K562 (cell line): ENCODE measurements around the gene CACNA1S. TPM values are rescaled to one million over a fixed set of nuclear protein-coding genes. Genes with fewer than 3 reads are reported as not detected.

Source experiments
- ATAC-seq: fragments of 200-7000 bp; cut with Tn5 transposase; 3 replicates; pipeline ENCODE4 v1.9.1; 2020; ENCODE audit warnings: moderate library complexity
- BruUV-seq: library from RNA; stranded (reverse); fragments of 400-500 nt; replicated peaks from 2 replicates; lab custom pipeline; 2021; lab: Mats Ljungman, UMichigan
- CTCF ChIA-PET: fragments of 300-600 bp; formaldehyde crosslinking; extraction: SDS; loops from one replicate; lab custom pipeline; 2021; ENCODE audit warnings: low intra/inter-chr PET ratio; lab: Yijun Ruan, JAX
- POLR2A ChIA-PET: fragments of 300-600, 350-650 bp; sonication (Branson Sonifier 250); formaldehyde crosslinking; extraction: SDS; loops from one replicate; lab custom pipeline; 2021; ENCODE audit warnings: antibody characterized with exemption, inconsistent platforms; lab: Yijun Ruan, JAX
- DNase-seq, 4 experiments: peaks; one replicate each; pipeline versions ENCODE4 v3.0.0 to v3.0.0-alpha.2; 2011 to 2018; ENCODE audit warnings: low spot score in 3 of 4, mixed read lengths in 3 of 4; ENCODE audit errors: extremely low read depth in 1 of 4
- FAIRE-seq: peaks from 2 replicates; lab custom pipeline; 2011; peaks lifted over from hg19 to GRCh38; lab: Jason Lieb, UNC
- H2AFZ ChIP-seq: 2 replicates; pipeline ENCODE4 v1.6.0; 2011; ENCODE audit warnings: low read depth, low read length, control low read depth, inconsistent platforms
- H3K27ac ChIP-seq: fragments of 200-600 bp; 3 replicates; pipeline ENCODE4 v1.8.0; 2011; ENCODE audit warnings: low read depth, mild to moderate bottlenecking, control low read depth, inconsistent platforms, low read length, moderate library complexity, mixed read lengths; ENCODE audit errors: extremely low read depth
- H3K27me3 ChIP-seq, 2 experiments: fragments of 300-600 bp in 1 of 2; 2 replicates in 1 of 2; 3 replicates in 1 of 2; pipeline versions ENCODE4 v1.6.0 to v1.8.0; 2011; ENCODE audit warnings: inconsistent platforms in 2 of 2, low read length in 2 of 2, mild to moderate bottlenecking in 1 of 2, mixed read lengths in 1 of 2, moderate library complexity in 1 of 2; ENCODE audit not compliant: control insufficient read depth in 2 of 2, insufficient read depth in 2 of 2
- H3K36me3 ChIP-seq: fragments of 300-600 bp; 3 replicates; pipeline ENCODE4 v1.8.0; 2011; ENCODE audit warnings: mild to moderate bottlenecking, low read length, inconsistent platforms; ENCODE audit not compliant: control insufficient read depth, insufficient read depth
- H3K4me1 ChIP-seq, 2 experiments: fragments of 200-600 bp in 1 of 2; replicated peaks in 1 of 2; 2 replicates in 1 of 2; 3 replicates in 1 of 2; pipeline versions ENCODE4 v1.5.1 to v1.8.0; 2011; ENCODE audit warnings: inconsistent platforms in 2 of 2, low read length in 2 of 2, mild to moderate bottlenecking in 1 of 2, mixed read lengths in 1 of 2, moderate library complexity in 1 of 2; ENCODE audit not compliant: control insufficient read depth in 2 of 2, insufficient read depth in 2 of 2
- H3K4me2 ChIP-seq: 2 replicates; pipeline ENCODE4 v1.6.1; 2011; ENCODE audit warnings: low read length, control low read depth, inconsistent platforms, mixed read lengths; ENCODE audit not compliant: insufficient read depth
- H3K4me3 ChIP-seq: fragments of 200-600 bp; sonication (generic), shearing (Covaris generic); 2 replicates; pipeline ENCODE4 v1.5.1; 2016; ENCODE audit warnings: control low read depth, inconsistent platforms
- H3K79me2 ChIP-seq: fragments of 200-600 bp; 3 replicates; pipeline ENCODE4 v1.8.0; 2011; ENCODE audit warnings: low read length, inconsistent platforms; ENCODE audit not compliant: control insufficient read depth, insufficient read depth
- H3K9ac ChIP-seq, 2 experiments: 2 replicates each; pipeline versions ENCODE4 v1.6.0 to v1.6.1; 2011; ENCODE audit warnings: low read depth in 2 of 2, low read length in 2 of 2, control low read depth in 1 of 2, inconsistent platforms in 1 of 2, mild to moderate bottlenecking in 1 of 2, mixed read lengths in 1 of 2; ENCODE audit not compliant: insufficient read depth in 1 of 2
- H3K9me1 ChIP-seq: one replicate; pipeline ENCODE4 v1.6.0; 2011; ENCODE audit warnings: inconsistent platforms, mild to moderate bottlenecking, low read length, moderate library complexity; ENCODE audit not compliant: control insufficient read depth, insufficient read depth
- H3K9me3 ChIP-seq: replicated peaks from 2 replicates; pipeline ENCODE4 v1.5.1; 2011; ENCODE audit warnings: low read depth, low read length, inconsistent platforms; ENCODE audit not compliant: control insufficient read depth, insufficient read depth
- H4K20me1 ChIP-seq: replicated peaks from 2 replicates; pipeline ENCODE4 v1.6.1; 2011; ENCODE audit warnings: low read length, inconsistent platforms, mixed read lengths; ENCODE audit not compliant: control insufficient read depth, insufficient read depth
- CBFA2T3 ChIP-seq: fragments of 450-650 bp; IDR thresholded peaks from 2 replicates; pipeline ENCODE4 v1.6.1; 2017
- CBX3 ChIP-seq, 2 experiments: IDR thresholded peaks; 1 replicate in 1 of 2; 2 replicates in 1 of 2; pipeline ENCODE4 v1.6.1; 2012; ENCODE audit warnings: inconsistent platforms in 2 of 2, low read length in 2 of 2, borderline replicate concordance in 1 of 2, control low read depth in 1 of 2
- EGR1 ChIP-seq: fragments of 450-650 bp; conservative IDR thresholded peaks from 2 replicates; pipeline ENCODE4 v1.6.1; 2017; ENCODE audit warnings: mild to moderate bottlenecking
- HMBOX1 ChIP-seq: sonication (generic); IDR thresholded peaks from 2 replicates; pipeline ENCODE4 v1.6.1; 2016
- RBM14 ChIP-seq: fragments of 200-400 bp; formaldehyde crosslinking; IDR thresholded peaks from 2 replicates; pipeline ENCODE4 v1.6.1; 2018; ENCODE audit warnings: low read depth, mild to moderate bottlenecking, low read length, moderate library complexity, borderline replicate concordance; ENCODE audit not compliant: insufficient read depth
- WGBS: fragments of 100-300 bp; shearing (Covaris generic); methylation state at CpG from one replicate; pipeline ENCODE4 v1.1.6; 2016; ENCODE audit warnings: low coverage, mixed read lengths; ENCODE audit not compliant: insufficient coverage; ENCODE audit errors: missing lambda C conversion rate; 5-methylcytosine and 5-hydroxymethylcytosine counted together
- in situ Hi-C: fragments of 300-500 bp; cut with MboI; formaldehyde crosslinking; loops from 4 replicates; pipeline ENCODE4 v1.15.0; 2018; ENCODE audit warnings: inconsistent platforms, mixed read lengths
- intact Hi-C: fragments of 100-400 bp; cut with micrococcal nuclease; formaldehyde crosslinking; loops from 2 replicates; pipeline ENCODE4 v1.14.2; 2022
- polyA plus RNA-seq, 8 experiments: library from polyadenylated mRNA; depleted of rRNA in 4 of 8; stranded (reverse) in 5 of 8; unstranded in 3 of 8; fragments of >200 nt; fragmentation: Nextera tagmentation in 2 of 8; fragmentation: Illumina TruSeq in 1 of 8; extraction: Ambion mirVana in 2 of 8; extraction: Trizol in 1 of 8; gene quantifications; 2 replicates each; pipeline versions ENCODE4 v1.2.1 to v1.2.3, GENCODE V29; 2011 to 2014; ENCODE audit warnings: inconsistent platforms in 1 of 8, missing spikeins in 1 of 8
- total RNA-seq, 7 experiments: library from RNA; depleted of rRNA in 6 of 7; stranded (reverse); fragments of >200 nt in 6 of 7; fragmentation: Illumina TruSeq in 2 of 7; extraction: Trizol in 2 of 7; gene quantifications; 2 replicates each; pipeline versions ENCODE4 v1.2.1 to v1.2.3, GENCODE V29; 2011 to 2021; ENCODE audit warnings: low replicate concordance in 1 of 7

The CACNA1S gene
- total and polyA plus RNA-seq, 9 of the 15 experiments (the other 6 are each of a cell fraction or from before 2014, with no cell fraction given), result not detected

- Histone ChIP-seq H3K27me3 (peaks cover 2 to 9% of the 10 kb centered on the region in 2 experiments; a peak in 2 of 5 replicates), H4K20me1 (no peaks in the 10 kb centered on the region; the same call in 1 of the 2 replicates), H3K36me3 (no peaks in the 10 kb centered on the region), H3K79me2 (peaks cover 11% of the 10 kb centered on the region; the same call in 2 of the 3 replicates), H3K9me3 (no peaks in the 10 kb centered on the region), H3K27ac (no peak overlapping the region), H3K9me1 (peaks cover 7% of the 10 kb centered on the region), H2AFZ (no peak overlapping the region), H3K4me1 (peaks cover 28 to 50% of the 10 kb centered on the region in 2 experiments), H3K4me3 (no peak overlapping the region), H3K9ac (no peak overlapping the region), H3K4me2 (no peak overlapping the region)
- WGBS, result 8% methylated on average over 3 of the region's 3 CpGs
- intact Hi-C loops, result no loop called here
- DNase-seq (peak in 2 of 4 experiments; percentile 39 to 41), FAIRE-seq (no peak), ATAC-seq (no peak)
- TF ChIP-seq CBFA2T3, result peak; percentile 40
- peak; percentile 72 for TF ChIP-seq EGR1
- no peak for TF ChIP-seq RBM14
- TF ChIP-seq CBX3 (IDR thresholded peaks at IDR 0.05; ENCODE audit: borderline replicate concordance in 1 of 2, low read length in 2 of 2), result no peak
- 0 out of 2 replicates have a peak, but pooled peaks have one; percentile 22 for TF ChIP-seq HMBOX1
- CTCF ChIA-PET, result interaction anchor here (0.6 kb wide), 1 partner anchor 10 kb away, joined by 5 read pairs; no protein-coding TSS in a partner anchor
- POLR2A ChIA-PET, result interaction anchor here (0.7 to 2.1 kb wide), 3 partner anchors 11 to 148 kb away, joined by 3 to 11 read pairs (median 4); no protein-coding TSS in a partner anchor
- BruUV-seq, result no TSS peak
- in situ Hi-C loops, result no loop called here
Measured at GRCh38 chr1:201026234-201026633, 86.0 kb downstream of the CACNA1S start.
